H9 (cell line): ENCODE data around the gene NCOA1. TPM values are rescaled to one million over a fixed set of nuclear protein-coding genes. Genes with fewer than 3 reads are reported as not detected.
A peak's percentile ranks its signal among the peaks of the same experiment; 100 is the strongest.

ENCODE experiments used
- DNase-seq: peaks from one replicate; pipeline ENCODE4 v3.0.0-alpha.2; 2017
- H2AFZ ChIP-seq: one replicate; pipeline ENCODE4 v1.6.1; 2013; ENCODE audit warnings: mild to moderate bottlenecking, low read length, control low read depth, moderate library complexity
- H2AK5ac ChIP-seq: 2 replicates; pipeline ENCODE4 v1.6.1; 2013; ENCODE audit warnings: low read length, control low read depth, mixed read lengths; ENCODE audit not compliant: insufficient read length
- H2BK120ac ChIP-seq: one replicate; pipeline ENCODE4 v1.6.1; 2013; ENCODE audit warnings: low read depth, mild to moderate bottlenecking, low read length, control low read depth, inconsistent platforms; ENCODE audit not compliant: poor library complexity, severe bottlenecking
- H2BK12ac ChIP-seq: 2 replicates; pipeline ENCODE4 v1.6.1; 2013; ENCODE audit warnings: low read length, control low read depth, mixed read lengths, low read depth; ENCODE audit not compliant: insufficient read length
- H2BK15ac ChIP-seq: 2 replicates; pipeline ENCODE4 v1.6.1; 2013; ENCODE audit warnings: low read depth, low read length, control low read depth
- H2BK20ac ChIP-seq: one replicate; pipeline ENCODE4 v1.6.1; 2013; ENCODE audit warnings: low read depth, mild to moderate bottlenecking, low read length, control low read depth, inconsistent platforms; ENCODE audit not compliant: poor library complexity, severe bottlenecking
- H2BK5ac ChIP-seq: 2 replicates; pipeline ENCODE4 v1.6.1; 2013; ENCODE audit warnings: low read length, control low read depth, mixed read lengths; ENCODE audit not compliant: insufficient read length
- H3K14ac ChIP-seq: 2 replicates; pipeline ENCODE4 v1.6.1; 2013; ENCODE audit warnings: low read length, control low read depth; ENCODE audit not compliant: insufficient read depth
- H3K18ac ChIP-seq: 2 replicates; pipeline ENCODE4 v1.6.1; 2013; ENCODE audit warnings: low read depth, mild to moderate bottlenecking, mixed read lengths, low read length, control low read depth; ENCODE audit not compliant: insufficient read length
- H3K23ac ChIP-seq: 2 replicates; pipeline ENCODE4 v1.6.1; 2013; ENCODE audit warnings: low read length, control low read depth, mixed read lengths, low read depth; ENCODE audit not compliant: insufficient read length
- H3K23me2 ChIP-seq: 2 replicates; pipeline ENCODE4 v1.6.1; 2013; ENCODE audit warnings: low read depth, mild to moderate bottlenecking, mixed read lengths, low read length, control low read depth; ENCODE audit not compliant: insufficient read length, poor library complexity, severe bottlenecking
- H3K27ac ChIP-seq: 2 replicates; pipeline ENCODE4 v1.5.1; 2013; ENCODE audit warnings: low read length, control low read depth, mixed read lengths, low read depth; ENCODE audit not compliant: insufficient read length
- H3K27me3 ChIP-seq: 2 replicates; pipeline ENCODE4 v1.6.1; 2013; ENCODE audit warnings: low read length, control low read depth, inconsistent platforms; ENCODE audit not compliant: insufficient read depth
- H3K4ac ChIP-seq: 2 replicates; pipeline ENCODE4 v1.6.1; 2013; ENCODE audit warnings: low read depth, mild to moderate bottlenecking, control low read depth, inconsistent platforms, low read length, moderate library complexity
- H3K4me1 ChIP-seq: 2 replicates; pipeline ENCODE4 v1.6.1; 2013; ENCODE audit warnings: low read length, control low read depth, inconsistent platforms; ENCODE audit not compliant: insufficient read depth
- H3K4me2 ChIP-seq: 2 replicates; pipeline ENCODE4 v1.6.1; 2013; ENCODE audit warnings: low read length, control low read depth, mixed read lengths; ENCODE audit not compliant: insufficient read length, insufficient read depth
- H3K56ac ChIP-seq: 2 replicates; pipeline ENCODE4 v1.6.1; 2013; ENCODE audit warnings: low read depth, mild to moderate bottlenecking, mixed read lengths, low read length, control low read depth; ENCODE audit not compliant: insufficient read length
- H3K79me1 ChIP-seq: 2 replicates; pipeline ENCODE4 v1.6.1; 2013; ENCODE audit warnings: low read depth, mild to moderate bottlenecking, moderate library complexity, low read length, control low read depth, inconsistent platforms; ENCODE audit not compliant: insufficient read depth, poor library complexity, severe bottlenecking
- H3K79me2 ChIP-seq: 2 replicates; pipeline ENCODE4 v1.6.1; 2013; ENCODE audit warnings: low read length, control low read depth, inconsistent platforms; ENCODE audit not compliant: insufficient read depth
- H3K9ac ChIP-seq: 2 replicates; pipeline ENCODE4 v1.6.1; 2013; ENCODE audit warnings: low read length, control low read depth, mixed read lengths; ENCODE audit not compliant: insufficient read length; ENCODE audit errors: extremely low read depth
- H3K9me3 ChIP-seq: one replicate; pipeline ENCODE4 v1.6.1; 2013; ENCODE audit warnings: low read depth, low read length, inconsistent platforms; ENCODE audit not compliant: control insufficient read depth
- H3T11ph ChIP-seq: one replicate; pipeline ENCODE4 v1.6.1; 2013; ENCODE audit warnings: mild to moderate bottlenecking, low read length, control low read depth, inconsistent platforms
- H4K20me1 ChIP-seq: one replicate; pipeline ENCODE4 v1.6.1; 2013; ENCODE audit not compliant: control insufficient read depth, insufficient read length, insufficient read depth
- H4K5ac ChIP-seq: 2 replicates; pipeline ENCODE4 v1.6.1; 2013; ENCODE audit warnings: low read depth, mild to moderate bottlenecking, mixed read lengths, low read length, control low read depth; ENCODE audit not compliant: insufficient read length
- H4K8ac ChIP-seq: replicated peaks from 2 replicates; pipeline ENCODE4 v1.6.1; 2013; ENCODE audit warnings: low read length, control low read depth, mixed read lengths, low read depth; ENCODE audit not compliant: insufficient read length
- H4K91ac ChIP-seq: 2 replicates; pipeline ENCODE4 v1.6.1; 2013; ENCODE audit warnings: low read depth, mild to moderate bottlenecking, moderate library complexity, mixed read lengths, low read length, control low read depth; ENCODE audit not compliant: insufficient read length
- H3K27ac Mint-ChIP-seq, 3 experiments: 2 replicates in 2 of 3; 3 replicates in 1 of 3; pipeline ENCODE4 v1.8.0; 2020 to 2021; ENCODE audit warnings: mixed read lengths in 3 of 3, mild to moderate bottlenecking in 1 of 3, moderate library complexity in 1 of 3
- H3K27me3 Mint-ChIP-seq: 2 replicates; pipeline ENCODE4 v1.8.0; 2021; ENCODE audit warnings: low read depth, mild to moderate bottlenecking, moderate library complexity, mixed read lengths
- H3K36me3 Mint-ChIP-seq, 3 experiments: 2 replicates in 2 of 3; 3 replicates in 1 of 3; pipeline ENCODE4 v1.8.0; 2020 to 2021; ENCODE audit warnings: low read depth in 3 of 3, mixed read lengths in 3 of 3; ENCODE audit not compliant: insufficient read depth in 1 of 3
- H3K4me1 Mint-ChIP-seq, 2 experiments: 2 replicates each; pipeline ENCODE4 v1.8.0; 2020; ENCODE audit warnings: mixed read lengths in 2 of 2
- H3K4me3 Mint-ChIP-seq, 2 experiments: 2 replicates in 1 of 2; 3 replicates in 1 of 2; pipeline ENCODE4 v1.8.0; 2020 to 2021; ENCODE audit warnings: mild to moderate bottlenecking in 2 of 2, mixed read lengths in 2 of 2, moderate library complexity in 1 of 2
- H3K9me3 Mint-ChIP-seq, 2 experiments: 2 replicates in 1 of 2; 3 replicates in 1 of 2; pipeline ENCODE4 v1.8.0; 2020; ENCODE audit warnings: mild to moderate bottlenecking in 2 of 2, mixed read lengths in 2 of 2, moderate library complexity in 1 of 2
- CTCF ChIP-seq: fragments of 200-600 bp; sonication (generic); conservative IDR thresholded peaks from 3 replicates; pipeline ENCODE4 v1.8.0; 2021; ENCODE audit warnings: antibody characterized with exemption, mild to moderate bottlenecking
- WGBS: extraction: QIAGEN DNeasy Blood & Tissue Kit; methylation state at CpG from one replicate; pipeline ENCODE4 v1.1.7; 2013; ENCODE audit warnings: missing lambda C conversion rate, low lambda C conversion rate, mixed read lengths; ENCODE audit not compliant: insufficient read length; ENCODE audit errors: extremely low coverage; 5-methylcytosine and 5-hydroxymethylcytosine counted together
- total RNA-seq: library from RNA; stranded (reverse); gene quantifications from 2 replicates; pipeline ENCODE4 v1.2.1, GENCODE V29; 2021

NCOA1 gene
- total RNA-seq, 1 experiment from 2014 or later: 14.8 TPM

- H3K79me1 ChIP-seq: no peaks in the 10 kb centered on the region
- WGBS: no CpG with 5 or more reads among the region's 14 CpGs
- DNase-seq: peak; percentile 46
- H3K23me2 ChIP-seq: peaks cover 13% of the 10 kb centered on the region
- peak overlapping the region; percentile 58 for H3K27ac ChIP-seq
- H3K4me2 ChIP-seq: peak overlapping the region; percentile 99
- H3K27me3 ChIP-seq: no peaks in the 10 kb centered on the region
- no peaks in the 10 kb centered on the region for H4K20me1 ChIP-seq
- H3K9me3 Mint-ChIP-seq: peaks cover 0 to 3% of the 10 kb centered on the region in 2 experiments; a peak in 2 of 5 replicates
- peaks cover 36% of the 10 kb centered on the region; the same call in 1 of the 2 replicates for H3K79me2 ChIP-seq
- peaks cover 37 to 39% of the 10 kb centered on the region in 2 experiments for H3K4me1 Mint-ChIP-seq
- H3K4me3 Mint-ChIP-seq: peak overlapping the region; percentile 96 to 97
- H3K4me1 ChIP-seq: no peaks in the 10 kb centered on the region
- peak overlapping the region; percentile 99 to 100 (median 100) for H3K27ac Mint-ChIP-seq
- peaks cover 36 to 50% (median 49%) of the 10 kb centered on the region in 3 experiments for H3K36me3 Mint-ChIP-seq
- no peak overlapping the region for H3K23ac ChIP-seq
- H2BK15ac ChIP-seq: no peak overlapping the region
- H3T11ph ChIP-seq: no peak overlapping the region
- H2BK12ac ChIP-seq: no peak overlapping the region
- H3K9ac ChIP-seq: peak overlapping the region; percentile 98
- no peak overlapping the region for H2BK20ac ChIP-seq
- peak overlapping the region; percentile 76 for H2BK5ac ChIP-seq
- H3K14ac ChIP-seq: peak overlapping the region; percentile 98
- H3K27me3 Mint-ChIP-seq: no peaks in the 10 kb centered on the region
- H3K4ac ChIP-seq: no peak overlapping the region
- no peak overlapping the region for H4K91ac ChIP-seq
- peak overlapping the region; percentile 28 for H2AK5ac ChIP-seq
- no peak overlapping the region for H2BK120ac ChIP-seq
- H4K8ac ChIP-seq: no peak overlapping the region
- H3K18ac ChIP-seq: peak overlapping the region; percentile 86
- TF ChIP-seq CTCF: no peak
- no peak overlapping the region for H3K56ac ChIP-seq
- peak overlapping the region; percentile 89 for H4K5ac ChIP-seq
- no peak overlapping the region for H2AFZ ChIP-seq
- no peaks in the 10 kb centered on the region for H3K9me3 ChIP-seq
Measured at GRCh38 chr2:24793761-24794435, 302.8 kb downstream of the NCOA1 start.
